Ovary (tissue), 9 donors: Measurements from ENCODE around the gene OCIAD2. TPM values are rescaled to one million over a fixed set of nuclear protein-coding genes. Genes with fewer than 3 reads are reported as not detected.

Experiments
- DNase-seq, 5 donors: peaks; one replicate each; pipeline ENCODE4 v3.0.0-alpha.2; 2019 to 2020
- H3K27ac ChIP-seq, 2 donors: fragments of 200-600 bp; one replicate each; pipeline versions ENCODE4 v1.5.1 to v1.8.0; 2019 to 2022
- H3K27me3 ChIP-seq: fragments of 200-600 bp; one replicate; pipeline ENCODE4 v1.8.0; 2022
- H3K36me3 ChIP-seq: fragments of 200-600 bp; sonication (generic); one replicate; pipeline ENCODE4 v1.5.1; 2019
- H3K4me1 ChIP-seq: one replicate; pipeline ENCODE4 v1.8.1; 2013; ENCODE audit warnings: mild to moderate bottlenecking, moderate library complexity; ENCODE audit not compliant: insufficient read depth
- H3K4me3 ChIP-seq: fragments of 200-600 bp; sonication (generic); one replicate; pipeline ENCODE4 v1.5.1; 2017
- H3K9me3 ChIP-seq, 2 donors: fragments of 200-600 bp in 1 of 2; sonication (generic) in 1 of 2; one replicate each; pipeline versions ENCODE4 v1.5.1 to v1.8.1; 2013 to 2019; ENCODE audit warnings: mild to moderate bottlenecking in 1 of 2, moderate library complexity in 1 of 2
- EP300 ChIP-seq: sonication (generic); formaldehyde crosslinking; IDR thresholded peaks from one replicate; pipeline ENCODE4 v1.6.1; 2017; ENCODE audit warnings: antibody characterized with exemption
- POLR2A ChIP-seq: fragments of 450-650 bp; IDR thresholded peaks from one replicate; pipeline ENCODE4 v1.6.1; 2017; ENCODE audit warnings: antibody characterized with exemption, mild to moderate bottlenecking, moderate library complexity
- WGBS, 3 donors: extraction: QIAGEN DNeasy Blood & Tissue Kit in 1 of 3; methylation state at CpG; one replicate each; pipeline versions ENCODE4 v1.1.5 to v1.1.7; 2013 to 2017; 5-methylcytosine and 5-hydroxymethylcytosine counted together
- intact Hi-C, 4 donors: fragments of 100-400 bp; cut with DNase I; formaldehyde crosslinking; loops; one replicate each; pipeline versions ENCODE4 v1.11.0 to v1.15.1; 2022 to 2023
- polyA plus RNA-seq, 2 donors: library from polyadenylated mRNA; stranded (reverse); fragments of 200-250 nt in 1 of 2; fragments of 350-450 nt in 1 of 2; fragmentation: Illumina TruSeq in 1 of 2; extraction: RNeasy Lipid Tissue Mini Kit (QIAGEN cat#74804) in 1 of 2; gene quantifications; one replicate each; pipeline ENCODE4 v1.2.3, GENCODE V29; 2013 to 2014
- total RNA-seq, 7 donors: library from RNA; depleted of rRNA in 2 of 7; stranded (reverse); fragments of >200 nt in 2 of 7; fragmentation: NEBNext Ultra II Directional in 3 of 7; extraction: Animal tissue kit (Norgen Biotek cat#: 25700) in 3 of 7; gene quantifications; one replicate each; pipeline versions ENCODE4 v1.1.0 to v1.2.4, GENCODE V29; 2016 to 2023
- TF ChIP-seq, protein P1 (sequence below), 3 donors: fragments of 450-650 bp in 2 of 3; fragments of 200-600 bp in 1 of 3; IDR thresholded peaks; one replicate each; pipeline versions ENCODE4 v1.5.1 to v1.8.0; 2016 to 2022; ENCODE audit warnings: antibody characterized with exemption in 3 of 3, mild to moderate bottlenecking in 1 of 3
- donor health status: DM: no; HTN: no; CAD: no; lungs with moderate emphysema.
- donor health status: DM: no; HTN: no; CAD: no.
- donor health status: Bipolar disorder and iron deficiency.
- donor health status: DM: yes; HTN: yes; CAD: no.
- donor health status: DM: no; HTN: no; CAD: no.
- donor health status: DM: yes; HTN: yes; CAD: no.

OCIAD2 gene
- total and polyA plus RNA-seq, 9 donors: 2.1 to 20.4 (median 11.3) TPM

GRCh38 chr4:48907706-48908477, 1.3 kb upstream of the OCIAD2 start:
- TF ChIP-seq POLR2A (no peak), EP300 (no peak)
- TF ChIP-seq, protein P1, sequence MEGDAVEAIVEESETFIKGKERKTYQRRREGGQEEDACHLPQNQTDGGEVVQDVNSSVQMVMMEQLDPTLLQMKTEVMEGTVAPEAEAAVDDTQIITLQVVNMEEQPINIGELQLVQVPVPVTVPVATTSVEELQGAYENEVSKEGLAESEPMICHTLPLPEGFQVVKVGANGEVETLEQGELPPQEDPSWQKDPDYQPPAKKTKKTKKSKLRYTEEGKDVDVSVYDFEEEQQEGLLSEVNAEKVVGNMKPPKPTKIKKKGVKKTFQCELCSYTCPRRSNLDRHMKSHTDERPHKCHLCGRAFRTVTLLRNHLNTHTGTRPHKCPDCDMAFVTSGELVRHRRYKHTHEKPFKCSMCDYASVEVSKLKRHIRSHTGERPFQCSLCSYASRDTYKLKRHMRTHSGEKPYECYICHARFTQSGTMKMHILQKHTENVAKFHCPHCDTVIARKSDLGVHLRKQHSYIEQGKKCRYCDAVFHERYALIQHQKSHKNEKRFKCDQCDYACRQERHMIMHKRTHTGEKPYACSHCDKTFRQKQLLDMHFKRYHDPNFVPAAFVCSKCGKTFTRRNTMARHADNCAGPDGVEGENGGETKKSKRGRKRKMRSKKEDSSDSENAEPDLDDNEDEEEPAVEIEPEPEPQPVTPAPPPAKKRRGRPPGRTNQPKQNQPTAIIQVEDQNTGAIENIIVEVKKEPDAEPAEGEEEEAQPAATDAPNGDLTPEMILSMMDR (IDR thresholded peaks at IDR 0.05): no peak
- H3K36me3 ChIP-seq: no peaks in the 10 kb centered on the region
- DNase-seq: no peak
- 88 to 93% (median 89%) methylated on average over 7 of the region's 7 CpGs for WGBS, 3 donors
- H3K27me3 ChIP-seq: no peaks in the 10 kb centered on the region
- H3K27ac ChIP-seq: no peak overlapping the region
- no peaks in the 10 kb centered on the region for H3K9me3 ChIP-seq
- peaks cover 1% of the 10 kb centered on the region for H3K4me1 ChIP-seq
- no peak overlapping the region for H3K4me3 ChIP-seq
- intact Hi-C loops: no loop called here

GRCh38 chr4:48905363-48906015, 1.1 kb downstream of the OCIAD2 start:
- TF ChIP-seq EP300 (no peak), POLR2A (no peak)
- TF ChIP-seq, protein P1 (IDR thresholded peaks at IDR 0.05): no peak
- Histone ChIP-seq H3K4me3 (peak overlapping the region; percentile 71), H3K4me1 (peaks cover 1% of the 10 kb centered on the region), H3K9me3 (no peaks in the 10 kb centered on the region), H3K27me3 (no peaks in the 10 kb centered on the region), H3K36me3 (no peaks in the 10 kb centered on the region), H3K27ac (no peak overlapping the region)
- DNase-seq: no peak
- 74 to 85% (median 79%) methylated on average over 9 of the region's 9 CpGs for WGBS, 3 donors
- intact Hi-C loops: no loop called here

GRCh38 chr4:48904541-48905142, 1.9 kb downstream of the OCIAD2 start:
- H3K36me3 ChIP-seq: no peaks in the 10 kb centered on the region
- no peak for DNase-seq
- intact Hi-C loops: no loop called here

GRCh38 chr4:48904101-48904500, 2.5 kb downstream of the OCIAD2 start:
- DNase-seq: no peak
- Histone ChIP-seq H3K27ac (no peak overlapping the region), H3K4me3 (no peak overlapping the region), H3K4me1 (peaks cover 1% of the 10 kb centered on the region), H3K27me3 (no peaks in the 10 kb centered on the region), H3K36me3 (no peaks in the 10 kb centered on the region), H3K9me3 (no peaks in the 10 kb centered on the region)
- WGBS, 3 donors: 91 to 97% (median 93%) methylated on average over 4 of the region's 4 CpGs
- intact Hi-C loops: no loop called here
- TF ChIP-seq, protein P1 (IDR thresholded peaks at IDR 0.05): no peak
- TF ChIP-seq POLR2A (no peak), EP300 (no peak)

More at GRCh38 chr4:48904541-48905142, 1.9 kb downstream of the OCIAD2 start:
- TF ChIP-seq POLR2A: no peak
- no peak for TF ChIP-seq EP300
- TF ChIP-seq, protein P1 (IDR thresholded peaks at IDR 0.05): no peak
- H3K27ac ChIP-seq: no peak overlapping the region
- H3K4me1 ChIP-seq: peaks cover 1% of the 10 kb centered on the region
- no peak overlapping the region for H3K4me3 ChIP-seq
- 90 to 93% (median 93%) methylated on average over 3 of the region's 3 CpGs for WGBS, 3 donors
- no peaks in the 10 kb centered on the region for H3K27me3 ChIP-seq
- no peaks in the 10 kb centered on the region for H3K9me3 ChIP-seq
